SU-DHL-6 (cell line): ENCODE data around the gene VANGL2.

Source experiments
- EZH2phosphoT487 ChIP-seq: fragments of 200-600 bp; sonication (generic), shearing (Covaris generic); conservative IDR thresholded peaks from 2 replicates; pipeline ENCODE4 v1.6.1; 2018; ENCODE audit warnings: mild to moderate bottlenecking, antibody characterized with exemption, low read length, moderate library complexity, mixed read lengths
- TF ChIP-seq, protein P1 (sequence below): fragments of 200-600 bp; sonication (generic); IDR thresholded peaks from one replicate; pipeline ENCODE4 v1.5.1; 2017; ENCODE audit warnings: antibody characterized with exemption, mild to moderate bottlenecking, low read length, moderate library complexity; ENCODE audit not compliant: insufficient read depth, poor library complexity, severe bottlenecking

DNA sequence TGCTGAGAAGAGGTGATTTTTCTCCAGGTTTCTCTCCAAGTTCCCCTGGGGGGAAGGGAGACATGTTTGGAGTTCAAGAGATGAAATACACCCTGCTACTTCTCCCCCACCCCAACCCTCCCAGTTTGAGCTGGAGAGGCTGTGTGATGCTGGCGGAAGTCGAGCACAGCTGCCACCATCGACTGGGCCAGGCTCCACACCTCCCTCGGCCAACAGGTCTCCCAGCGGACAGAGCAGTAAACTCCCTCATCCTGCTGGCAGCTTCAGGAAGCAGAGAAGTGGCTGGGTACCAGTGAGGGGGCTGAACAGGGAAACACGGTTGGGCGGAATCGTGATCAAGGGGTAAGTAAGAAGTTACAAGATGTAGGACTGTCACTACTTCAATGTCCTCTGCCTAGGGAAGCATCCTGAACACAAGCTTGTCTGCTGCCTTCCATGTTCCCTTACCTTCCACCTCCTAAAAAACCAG lies 40.1 kb upstream of the VANGL2 start:
- TF ChIP-seq, protein P1, sequence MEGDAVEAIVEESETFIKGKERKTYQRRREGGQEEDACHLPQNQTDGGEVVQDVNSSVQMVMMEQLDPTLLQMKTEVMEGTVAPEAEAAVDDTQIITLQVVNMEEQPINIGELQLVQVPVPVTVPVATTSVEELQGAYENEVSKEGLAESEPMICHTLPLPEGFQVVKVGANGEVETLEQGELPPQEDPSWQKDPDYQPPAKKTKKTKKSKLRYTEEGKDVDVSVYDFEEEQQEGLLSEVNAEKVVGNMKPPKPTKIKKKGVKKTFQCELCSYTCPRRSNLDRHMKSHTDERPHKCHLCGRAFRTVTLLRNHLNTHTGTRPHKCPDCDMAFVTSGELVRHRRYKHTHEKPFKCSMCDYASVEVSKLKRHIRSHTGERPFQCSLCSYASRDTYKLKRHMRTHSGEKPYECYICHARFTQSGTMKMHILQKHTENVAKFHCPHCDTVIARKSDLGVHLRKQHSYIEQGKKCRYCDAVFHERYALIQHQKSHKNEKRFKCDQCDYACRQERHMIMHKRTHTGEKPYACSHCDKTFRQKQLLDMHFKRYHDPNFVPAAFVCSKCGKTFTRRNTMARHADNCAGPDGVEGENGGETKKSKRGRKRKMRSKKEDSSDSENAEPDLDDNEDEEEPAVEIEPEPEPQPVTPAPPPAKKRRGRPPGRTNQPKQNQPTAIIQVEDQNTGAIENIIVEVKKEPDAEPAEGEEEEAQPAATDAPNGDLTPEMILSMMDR = no peak
- TF ChIP-seq EZH2phosphoT487 = no peak
